ENCODE data around the gene NR4A1.

The NR4A1 gene

GRCh38 chr12:52050758-52051541 lies at the start of gene NR4A1 (continued):
- TF ChIP-seq, protein P1, sequence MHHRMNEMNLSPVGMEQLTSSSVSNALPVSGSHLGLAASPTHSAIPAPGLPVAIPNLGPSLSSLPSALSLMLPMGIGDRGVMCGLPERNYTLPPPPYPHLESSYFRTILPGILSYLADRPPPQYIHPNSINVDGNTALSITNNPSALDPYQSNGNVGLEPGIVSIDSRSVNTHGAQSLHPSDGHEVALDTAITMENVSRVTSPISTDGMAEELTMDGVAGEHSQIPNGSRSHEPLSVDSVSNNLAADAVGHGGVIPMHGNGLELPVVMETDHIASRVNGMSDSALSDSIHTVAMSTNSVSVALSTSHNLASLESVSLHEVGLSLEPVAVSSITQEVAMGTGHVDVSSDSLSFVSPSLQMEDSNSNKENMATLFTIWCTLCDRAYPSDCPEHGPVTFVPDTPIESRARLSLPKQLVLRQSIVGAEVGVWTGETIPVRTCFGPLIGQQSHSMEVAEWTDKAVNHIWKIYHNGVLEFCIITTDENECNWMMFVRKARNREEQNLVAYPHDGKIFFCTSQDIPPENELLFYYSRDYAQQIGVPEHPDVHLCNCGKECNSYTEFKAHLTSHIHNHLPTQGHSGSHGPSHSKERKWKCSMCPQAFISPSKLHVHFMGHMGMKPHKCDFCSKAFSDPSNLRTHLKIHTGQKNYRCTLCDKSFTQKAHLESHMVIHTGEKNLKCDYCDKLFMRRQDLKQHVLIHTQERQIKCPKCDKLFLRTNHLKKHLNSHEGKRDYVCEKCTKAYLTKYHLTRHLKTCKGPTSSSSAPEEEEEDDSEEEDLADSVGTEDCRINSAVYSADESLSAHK (tag by site-specific recombination; IDR thresholded peaks at IDR 0.05) = no peak
- no peak for TF ChIP-seq ZBTB44 (tag by site-specific recombination; IDR thresholded peaks at IDR 0.05)
- no peak for TF ChIP-seq ZNF548 (tag by site-specific recombination; IDR thresholded peaks at IDR 0.05)
- TF ChIP-seq, protein P2, sequence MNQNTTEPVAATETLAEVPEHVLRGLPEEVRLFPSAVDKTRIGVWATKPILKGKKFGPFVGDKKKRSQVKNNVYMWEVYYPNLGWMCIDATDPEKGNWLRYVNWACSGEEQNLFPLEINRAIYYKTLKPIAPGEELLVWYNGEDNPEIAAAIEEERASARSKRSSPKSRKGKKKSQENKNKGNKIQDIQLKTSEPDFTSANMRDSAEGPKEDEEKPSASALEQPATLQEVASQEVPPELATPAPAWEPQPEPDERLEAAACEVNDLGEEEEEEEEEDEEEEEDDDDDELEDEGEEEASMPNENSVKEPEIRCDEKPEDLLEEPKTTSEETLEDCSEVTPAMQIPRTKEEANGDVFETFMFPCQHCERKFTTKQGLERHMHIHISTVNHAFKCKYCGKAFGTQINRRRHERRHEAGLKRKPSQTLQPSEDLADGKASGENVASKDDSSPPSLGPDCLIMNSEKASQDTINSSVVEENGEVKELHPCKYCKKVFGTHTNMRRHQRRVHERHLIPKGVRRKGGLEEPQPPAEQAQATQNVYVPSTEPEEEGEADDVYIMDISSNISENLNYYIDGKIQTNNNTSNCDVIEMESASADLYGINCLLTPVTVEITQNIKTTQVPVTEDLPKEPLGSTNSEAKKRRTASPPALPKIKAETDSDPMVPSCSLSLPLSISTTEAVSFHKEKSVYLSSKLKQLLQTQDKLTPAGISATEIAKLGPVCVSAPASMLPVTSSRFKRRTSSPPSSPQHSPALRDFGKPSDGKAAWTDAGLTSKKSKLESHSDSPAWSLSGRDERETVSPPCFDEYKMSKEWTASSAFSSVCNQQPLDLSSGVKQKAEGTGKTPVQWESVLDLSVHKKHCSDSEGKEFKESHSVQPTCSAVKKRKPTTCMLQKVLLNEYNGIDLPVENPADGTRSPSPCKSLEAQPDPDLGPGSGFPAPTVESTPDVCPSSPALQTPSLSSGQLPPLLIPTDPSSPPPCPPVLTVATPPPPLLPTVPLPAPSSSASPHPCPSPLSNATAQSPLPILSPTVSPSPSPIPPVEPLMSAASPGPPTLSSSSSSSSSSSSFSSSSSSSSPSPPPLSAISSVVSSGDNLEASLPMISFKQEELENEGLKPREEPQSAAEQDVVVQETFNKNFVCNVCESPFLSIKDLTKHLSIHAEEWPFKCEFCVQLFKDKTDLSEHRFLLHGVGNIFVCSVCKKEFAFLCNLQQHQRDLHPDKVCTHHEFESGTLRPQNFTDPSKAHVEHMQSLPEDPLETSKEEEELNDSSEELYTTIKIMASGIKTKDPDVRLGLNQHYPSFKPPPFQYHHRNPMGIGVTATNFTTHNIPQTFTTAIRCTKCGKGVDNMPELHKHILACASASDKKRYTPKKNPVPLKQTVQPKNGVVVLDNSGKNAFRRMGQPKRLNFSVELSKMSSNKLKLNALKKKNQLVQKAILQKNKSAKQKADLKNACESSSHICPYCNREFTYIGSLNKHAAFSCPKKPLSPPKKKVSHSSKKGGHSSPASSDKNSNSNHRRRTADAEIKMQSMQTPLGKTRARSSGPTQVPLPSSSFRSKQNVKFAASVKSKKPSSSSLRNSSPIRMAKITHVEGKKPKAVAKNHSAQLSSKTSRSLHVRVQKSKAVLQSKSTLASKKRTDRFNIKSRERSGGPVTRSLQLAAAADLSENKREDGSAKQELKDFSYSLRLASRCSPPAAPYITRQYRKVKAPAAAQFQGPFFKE (tag by site-specific recombination; IDR thresholded peaks at IDR 0.05; ENCODE audit: borderline replicate concordance) = no peak
- TF ChIP-seq GFI1B (tag by site-specific recombination; IDR thresholded peaks at IDR 0.05) = no peak
- no peak for TF ChIP-seq ZNF155 (tag by site-specific recombination; IDR thresholded peaks at IDR 0.05)
- peak; percentile 62; the same call in 1 of the 2 replicates for TF ChIP-seq KLF7 (tag by site-specific recombination; IDR thresholded peaks at IDR 0.05; ENCODE audit: borderline replicate concordance)
- no peak for TF ChIP-seq SCRT2 (tag by site-specific recombination; IDR thresholded peaks at IDR 0.05)
- no peak for TF ChIP-seq HOXD13 (CRISPR knock-in tag; IDR thresholded peaks at IDR 0.05; ENCODE audit: borderline replicate concordance)
- TF ChIP-seq ZNF510 (tag by site-specific recombination; IDR thresholded peaks at IDR 0.05; ENCODE audit: insufficient replicate concordance) = no peak
- TF ChIP-seq ZNF23 (tag by site-specific recombination; IDR thresholded peaks at IDR 0.05; ENCODE audit: borderline replicate concordance) = no peak
- no peak; the same call in 1 of the 2 replicates for TF ChIP-seq ZBTB10 (tag by site-specific recombination; IDR thresholded peaks at IDR 0.05)
- TF ChIP-seq ZNF214 (tag by site-specific recombination; IDR thresholded peaks at IDR 0.05; ENCODE audit: borderline replicate concordance) = no peak
- no peak for TF ChIP-seq ZNF16 (tag by site-specific recombination; IDR thresholded peaks at IDR 0.05; ENCODE audit: low read depth)
- TF ChIP-seq ZNF292 (tag by site-specific recombination; IDR thresholded peaks at IDR 0.05; ENCODE audit: borderline replicate concordance, low read depth) = no peak
- no peak for TF ChIP-seq ZNF654 (tag by site-specific recombination; IDR thresholded peaks at IDR 0.05; ENCODE audit: low read depth)
- TF ChIP-seq YY2 (tag by site-specific recombination; IDR thresholded peaks at IDR 0.05) = no peak
- TF ChIP-seq ZNF114 (tag by site-specific recombination; IDR thresholded peaks at IDR 0.05) = no peak
- TF ChIP-seq ZSCAN5A (tag by site-specific recombination; IDR thresholded peaks at IDR 0.05) = no peak
- peak; percentile 73 for TF ChIP-seq SP2 (tag by site-specific recombination; IDR thresholded peaks at IDR 0.05)
- TF ChIP-seq ZFP3 (tag by site-specific recombination; IDR thresholded peaks at IDR 0.05; ENCODE audit: low read depth) = no peak
- peak; percentile 56 for TF ChIP-seq WT1 (tag by site-specific recombination; IDR thresholded peaks at IDR 0.05)
- peak; percentile 98 for TF ChIP-seq ZNF10 (tag by site-specific recombination; IDR thresholded peaks at IDR 0.05)
- peak; percentile 58 for TF ChIP-seq ZBTB1 (tag by site-specific recombination; IDR thresholded peaks at IDR 0.05)
- peak; percentile 34; the same call in 1 of the 2 replicates for TF ChIP-seq ZNF76 (tag by site-specific recombination; IDR thresholded peaks at IDR 0.05; ENCODE audit: borderline replicate concordance, low read depth)
